NCI-H1417 treated with DMSO at 0.1 percent for 48 hours (cell line): Measurements from ENCODE around the gene PLCH1.
A peak's percentile ranks its signal among the peaks of the same experiment; 100 is the strongest.

ENCODE experiments used
- DNase-seq: peaks from one replicate; lab custom pipeline; 2025; lab: John Stamatoyannopoulos, UW

The PLCH1 gene

DNA sequence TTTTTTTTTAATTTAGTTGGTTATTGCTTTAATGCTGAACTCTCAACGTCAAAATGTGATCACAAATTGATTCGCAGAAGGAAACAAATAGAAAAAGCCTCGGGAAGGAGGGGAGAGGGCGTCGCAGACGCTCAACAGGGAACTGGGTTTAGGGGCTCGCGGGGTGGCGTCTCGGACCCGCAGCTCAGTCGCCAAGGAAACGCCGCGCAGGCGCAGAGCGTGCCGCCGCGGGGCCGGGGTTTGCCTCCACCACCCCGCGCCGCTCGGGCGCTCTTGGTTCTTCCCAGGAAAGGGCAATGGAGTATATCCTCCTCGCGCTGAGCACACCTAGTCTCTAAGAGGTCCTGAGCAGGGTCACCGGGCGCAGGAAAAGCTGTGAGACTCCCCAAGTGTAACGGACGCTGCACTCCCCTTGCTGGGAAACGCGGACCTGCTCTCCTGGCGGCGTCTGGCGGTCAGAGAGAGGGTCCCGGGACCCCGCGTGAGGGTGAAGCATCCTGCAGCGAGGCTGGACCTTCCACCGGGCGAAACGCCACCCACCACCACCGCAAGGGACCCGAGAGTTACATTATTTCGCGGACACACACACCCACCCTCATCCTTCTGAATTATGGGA is 753 bp downstream of the PLCH1 start:
- DNase-seq, result peak; percentile 22

DNA sequence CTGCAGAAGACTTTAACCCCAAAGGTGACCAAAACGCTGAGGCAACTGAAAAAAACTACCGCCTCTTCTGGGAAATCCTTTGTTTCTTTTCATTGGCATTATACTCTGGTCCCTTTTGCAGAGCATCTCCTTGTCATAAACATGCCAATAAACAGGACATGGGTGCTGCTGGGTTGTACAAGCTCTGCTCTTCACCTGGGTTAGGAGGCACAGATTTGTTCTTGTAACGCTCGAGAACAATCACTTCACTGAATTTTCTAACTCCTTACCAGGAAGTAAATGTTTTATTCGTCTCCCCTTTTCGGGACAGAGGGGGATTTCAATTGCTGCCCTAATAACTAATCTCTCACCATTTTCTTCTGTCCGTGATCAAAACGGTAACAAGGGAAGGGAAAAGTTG is 1.3 kb downstream of the PLCH1 start:
- no peak for DNase-seq

DNA sequence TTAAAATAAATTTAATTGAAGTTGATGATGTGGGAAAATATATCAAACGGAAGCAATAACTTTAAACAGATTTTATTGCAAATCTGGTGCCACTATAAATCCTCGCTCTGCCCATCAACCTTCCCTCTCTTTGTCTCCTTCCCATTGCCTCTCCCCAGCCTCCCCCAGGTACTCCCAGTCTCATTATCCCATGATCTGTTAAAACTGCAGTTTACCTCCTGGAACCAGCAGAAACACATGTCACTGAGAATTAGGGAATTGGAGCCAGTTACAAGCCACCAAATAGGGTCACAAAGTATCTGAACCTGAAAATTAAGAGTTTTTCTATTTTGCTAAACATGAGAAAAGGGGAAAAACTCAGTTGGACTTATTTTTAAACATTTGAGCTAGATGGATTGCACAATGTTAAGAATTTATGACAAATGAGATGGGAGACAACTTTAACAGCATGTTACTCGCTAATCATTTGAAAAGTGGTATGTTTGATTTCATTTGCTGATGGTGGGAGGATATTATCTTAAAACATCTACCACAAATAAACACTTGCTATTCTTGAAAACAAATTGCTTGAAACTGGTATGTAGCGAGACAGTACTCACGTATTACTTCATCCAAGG is 2.4 kb downstream of the PLCH1 start:
- no peak for DNase-seq

DNA sequence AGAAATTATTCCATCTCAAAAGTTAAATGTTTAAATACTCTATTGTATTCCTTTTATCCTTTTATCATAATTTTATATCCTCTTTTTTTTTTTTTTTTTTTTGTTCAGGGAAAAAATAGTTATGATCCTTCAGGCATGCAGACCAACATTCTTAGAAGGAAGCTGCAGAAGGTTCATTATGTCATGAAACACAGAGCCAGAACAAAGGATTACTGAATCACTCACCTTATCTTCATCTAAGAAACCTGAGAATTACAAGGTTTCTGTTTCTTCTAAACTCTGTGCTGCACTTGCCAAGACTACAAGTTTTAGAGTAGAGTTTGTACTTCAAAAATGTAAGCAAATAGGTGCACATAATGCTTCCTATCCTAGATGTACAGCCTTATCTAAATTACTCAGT is 3.3 kb downstream of the PLCH1 start:
- DNase-seq, result no peak

DNA sequence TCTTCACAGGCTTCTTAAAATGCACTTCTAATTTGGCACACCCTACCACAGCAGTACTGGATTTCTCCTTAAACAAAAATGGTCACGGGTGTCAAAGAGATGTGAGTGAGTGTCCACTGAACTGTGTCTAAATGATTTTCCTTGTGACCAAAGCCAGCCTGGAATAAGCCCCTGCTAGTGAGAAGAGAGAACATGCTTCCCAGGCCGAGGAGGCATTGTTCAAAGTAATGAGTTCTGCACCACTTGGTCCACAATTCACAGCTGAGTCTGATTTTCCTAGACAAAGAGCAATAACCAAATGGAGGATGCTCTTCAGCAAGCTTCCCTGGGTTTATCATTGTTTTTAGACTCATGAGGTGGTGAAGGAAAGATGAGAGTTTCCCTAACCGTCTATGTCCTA is 3.8 kb downstream of the PLCH1 start:
- DNase-seq, result no peak

DNA sequence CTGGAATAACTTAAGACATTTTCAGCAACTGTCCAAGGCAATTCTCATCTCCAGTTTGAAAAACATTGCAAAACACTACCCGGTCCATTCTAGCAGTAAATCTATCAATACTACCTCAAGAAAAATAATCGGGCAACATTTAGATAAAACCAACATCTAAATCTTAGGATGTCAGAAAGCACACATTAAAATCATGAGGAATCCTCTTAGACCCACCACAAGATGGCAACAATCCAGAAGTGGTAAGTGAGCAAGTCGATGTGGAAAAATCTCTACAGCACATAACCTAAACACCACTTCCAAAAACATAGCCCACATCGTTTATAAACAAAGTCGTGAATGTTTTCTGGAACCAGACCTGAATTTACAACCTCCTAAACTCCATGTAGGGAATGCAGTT is 5.7 kb downstream of the PLCH1 start:
- DNase-seq, result no peak

DNA sequence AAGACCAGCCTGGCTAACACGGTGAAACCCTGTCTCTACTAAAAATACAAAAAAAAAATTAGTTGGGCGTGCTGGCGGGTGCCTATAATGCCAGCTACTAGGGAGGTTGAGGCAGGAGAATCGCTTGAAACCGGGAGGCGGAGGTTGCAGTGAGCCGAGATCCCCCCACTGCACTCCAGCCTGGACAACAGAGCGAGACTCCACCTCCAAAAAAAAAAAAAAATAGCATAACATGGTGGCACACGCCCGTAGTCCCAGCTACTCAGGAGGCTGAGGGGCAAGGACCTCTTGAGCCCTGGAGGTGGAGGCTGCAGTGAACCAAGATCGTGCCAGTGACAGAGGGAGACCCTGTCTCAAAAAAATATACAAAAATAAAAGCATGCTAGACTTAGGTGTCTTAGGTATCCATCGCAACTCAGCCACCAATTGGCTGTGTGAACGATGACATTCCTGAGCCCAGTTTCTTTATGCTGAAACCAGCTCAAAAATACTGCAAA is 6.2 kb downstream of the PLCH1 start:
- DNase-seq, result no peak

DNA sequence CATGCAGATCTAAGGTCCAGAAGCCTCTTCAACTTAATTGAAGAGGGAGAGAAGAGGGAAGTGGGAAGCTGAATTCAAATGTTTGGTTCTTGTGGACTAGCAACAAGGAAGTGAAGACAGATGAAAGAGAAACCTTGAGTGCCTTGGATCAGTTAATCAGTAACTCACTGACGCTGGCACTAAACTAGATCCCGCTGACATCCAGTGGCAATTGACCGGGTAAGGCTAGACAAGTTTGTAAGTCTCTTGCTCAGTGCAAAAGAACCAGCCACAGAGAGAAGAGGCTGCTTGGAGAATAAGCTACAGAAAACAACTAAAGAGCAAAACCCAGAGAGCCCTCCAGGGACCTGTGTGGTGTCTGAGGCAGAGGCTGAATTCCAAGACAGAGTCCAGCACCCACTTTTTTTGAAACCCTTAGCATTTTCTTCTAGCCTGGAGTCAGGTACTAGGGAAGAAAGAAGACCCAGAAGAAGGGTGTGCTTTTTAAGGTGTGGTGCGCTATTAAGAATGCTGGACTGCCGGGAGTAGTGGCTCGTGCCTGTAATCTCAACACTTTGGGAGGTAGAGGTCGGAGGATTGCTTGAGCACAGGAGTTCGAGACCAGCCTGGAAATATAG is 6.9 kb downstream of the PLCH1 start:
- DNase-seq, result no peak

DNA sequence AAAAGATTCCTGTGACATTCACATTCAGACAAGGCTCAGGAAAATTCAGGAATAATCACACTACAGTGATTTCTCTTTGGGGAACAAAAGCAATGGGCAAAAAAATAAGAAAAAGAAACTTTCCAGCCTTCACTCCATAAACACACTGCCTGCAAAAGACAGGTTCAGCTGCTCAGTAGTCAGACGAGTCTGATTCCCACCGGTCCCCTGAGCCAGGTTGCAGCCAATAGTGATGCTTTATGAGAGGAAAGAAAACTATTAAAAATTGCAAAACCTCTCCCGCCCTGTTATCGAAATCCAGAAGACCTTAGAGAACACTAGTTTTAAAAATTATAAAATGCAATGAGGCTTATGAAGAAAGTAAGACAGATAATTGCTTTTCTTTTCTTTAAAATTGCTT is 8.5 kb downstream of the PLCH1 start:
- DNase-seq, result no peak

DNA sequence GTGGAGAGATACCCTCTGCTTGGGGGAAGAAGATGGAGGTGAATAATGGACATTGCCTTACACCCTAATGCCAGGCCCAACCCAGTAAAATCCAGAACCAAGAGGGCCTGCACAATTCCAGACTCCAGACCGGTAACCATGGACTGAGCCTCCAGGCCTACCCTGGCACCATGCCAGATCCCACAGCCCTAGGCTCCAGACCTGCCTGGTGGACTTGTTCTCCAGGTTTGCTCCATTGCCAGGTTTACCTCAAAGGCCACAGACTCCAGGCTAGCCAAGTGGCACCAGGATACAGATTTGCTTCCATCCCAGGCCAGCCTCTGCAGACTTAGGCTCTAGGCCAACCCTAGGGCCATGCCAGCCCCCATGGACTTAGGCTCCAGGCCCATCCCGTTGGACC is 14.0 kb downstream of the PLCH1 start:
- DNase-seq, result no peak

DNA sequence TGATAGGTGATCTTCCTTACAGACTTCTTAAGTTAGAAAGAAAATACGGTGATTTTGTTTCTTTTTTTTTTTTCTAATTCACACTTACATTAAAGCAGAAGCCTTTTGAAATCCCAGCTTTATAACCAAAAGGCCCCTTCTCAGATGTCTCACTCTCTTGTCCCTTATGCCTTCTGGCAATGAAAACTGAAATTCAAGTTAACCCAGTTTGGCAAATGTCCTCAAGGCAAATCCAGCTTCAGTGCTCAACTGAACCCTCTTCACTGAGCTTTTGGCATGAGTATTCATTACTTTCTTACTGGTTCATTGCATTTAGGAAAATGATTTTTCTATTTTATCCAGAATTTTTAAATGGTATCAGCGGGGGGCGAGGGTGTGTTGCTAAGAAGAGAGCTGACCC is 17.0 kb downstream of the PLCH1 start:
- no peak for DNase-seq

DNA sequence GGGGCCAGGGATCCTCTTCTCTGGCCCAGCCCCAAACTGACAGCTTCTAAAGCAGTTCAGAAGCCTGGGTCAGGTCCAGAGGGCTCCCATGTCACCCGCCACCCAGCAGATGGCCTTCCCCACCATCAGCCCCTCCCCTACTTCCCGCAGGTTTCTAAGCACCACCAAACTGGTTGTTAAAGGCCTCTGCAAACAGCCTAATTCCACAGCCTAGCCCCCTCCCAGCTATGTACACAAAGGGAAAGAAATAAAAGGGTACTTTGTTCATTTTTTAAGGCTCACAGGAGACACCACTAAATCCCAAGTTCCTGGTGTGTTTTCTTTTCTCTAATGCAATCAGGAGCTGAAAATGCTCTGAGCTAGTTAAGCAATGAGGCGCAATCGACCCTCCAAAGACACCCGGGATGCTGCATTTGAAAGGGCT is 30.6 kb downstream of the PLCH1 start:
- peak; percentile 36 for DNase-seq

DNA sequence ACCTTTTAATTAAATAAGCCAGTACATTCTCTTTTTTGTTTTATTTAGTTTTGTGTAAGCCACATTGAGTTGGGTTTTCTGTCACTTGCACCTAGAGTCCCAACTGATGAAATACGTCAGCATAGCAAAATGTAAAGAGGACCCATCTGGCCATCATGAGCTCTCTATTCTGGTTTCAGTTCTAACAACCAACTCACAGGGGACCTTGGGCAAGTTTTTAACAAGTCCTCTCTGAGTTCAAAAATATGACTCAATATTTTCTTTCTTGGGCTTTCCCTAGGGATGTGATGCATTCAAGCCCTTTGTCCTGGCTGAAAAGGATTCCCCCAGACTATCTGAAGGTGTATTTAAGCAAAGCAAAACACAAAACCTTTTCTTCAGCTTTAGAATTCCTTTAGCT is 32.9 kb downstream of the PLCH1 start:
- DNase-seq, result no peak

DNA sequence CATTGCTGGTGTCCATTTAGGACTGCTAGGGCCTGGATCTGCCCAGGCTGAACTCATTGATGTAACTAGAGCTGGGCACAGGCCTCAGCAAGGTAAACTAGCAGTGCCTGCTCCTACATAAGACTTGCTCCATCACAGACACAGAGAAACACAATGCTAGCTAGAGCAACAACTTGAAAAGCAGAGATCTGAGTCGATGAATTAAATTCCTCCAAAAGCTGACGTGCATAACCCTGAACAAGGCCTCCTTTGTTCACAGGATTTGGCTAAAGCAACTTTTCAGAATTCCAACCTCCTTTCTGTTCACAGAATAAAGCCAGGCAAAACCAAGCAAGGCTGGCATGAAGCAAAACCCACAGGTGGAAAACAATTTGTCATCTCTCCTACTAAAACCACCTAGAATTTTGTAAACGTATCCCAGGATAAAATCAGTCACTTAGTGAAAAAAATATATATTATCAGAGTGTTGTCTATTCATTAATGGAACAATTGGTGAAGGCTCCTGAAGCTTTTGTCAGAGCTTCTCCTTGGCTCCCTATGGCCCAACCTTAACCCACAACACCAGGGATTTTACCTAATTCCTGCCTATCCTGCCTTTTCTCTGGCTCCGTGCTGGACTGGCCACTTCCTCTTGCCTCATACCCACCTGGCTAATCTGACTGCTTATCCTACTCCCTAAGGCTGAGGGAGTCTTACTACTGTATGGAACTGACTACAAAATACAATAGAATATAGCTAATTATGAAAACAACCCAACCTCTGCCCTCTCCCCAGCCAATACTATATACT is 39.9 kb downstream of the PLCH1 start:
- DNase-seq, result no peak

DNA sequence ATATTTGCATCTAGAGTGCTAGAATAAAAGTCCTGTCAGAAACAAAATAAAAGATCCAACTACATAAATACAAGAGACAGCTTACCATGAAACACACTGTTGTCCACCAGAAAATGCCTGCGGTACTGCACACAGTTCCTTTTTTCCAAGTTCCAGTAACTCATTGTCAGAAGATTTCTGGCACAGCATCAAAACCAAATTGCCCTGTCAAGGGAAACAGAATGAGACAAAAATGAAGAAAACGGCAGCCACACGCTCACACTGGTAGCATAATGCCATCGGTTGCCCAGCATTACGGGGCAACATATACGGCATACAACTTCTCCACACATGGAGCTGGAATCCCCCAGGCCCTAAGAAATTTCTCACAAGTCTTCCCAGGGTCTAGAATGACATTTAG is 40.8 kb downstream of the PLCH1 start:
- no peak for DNase-seq

DNA sequence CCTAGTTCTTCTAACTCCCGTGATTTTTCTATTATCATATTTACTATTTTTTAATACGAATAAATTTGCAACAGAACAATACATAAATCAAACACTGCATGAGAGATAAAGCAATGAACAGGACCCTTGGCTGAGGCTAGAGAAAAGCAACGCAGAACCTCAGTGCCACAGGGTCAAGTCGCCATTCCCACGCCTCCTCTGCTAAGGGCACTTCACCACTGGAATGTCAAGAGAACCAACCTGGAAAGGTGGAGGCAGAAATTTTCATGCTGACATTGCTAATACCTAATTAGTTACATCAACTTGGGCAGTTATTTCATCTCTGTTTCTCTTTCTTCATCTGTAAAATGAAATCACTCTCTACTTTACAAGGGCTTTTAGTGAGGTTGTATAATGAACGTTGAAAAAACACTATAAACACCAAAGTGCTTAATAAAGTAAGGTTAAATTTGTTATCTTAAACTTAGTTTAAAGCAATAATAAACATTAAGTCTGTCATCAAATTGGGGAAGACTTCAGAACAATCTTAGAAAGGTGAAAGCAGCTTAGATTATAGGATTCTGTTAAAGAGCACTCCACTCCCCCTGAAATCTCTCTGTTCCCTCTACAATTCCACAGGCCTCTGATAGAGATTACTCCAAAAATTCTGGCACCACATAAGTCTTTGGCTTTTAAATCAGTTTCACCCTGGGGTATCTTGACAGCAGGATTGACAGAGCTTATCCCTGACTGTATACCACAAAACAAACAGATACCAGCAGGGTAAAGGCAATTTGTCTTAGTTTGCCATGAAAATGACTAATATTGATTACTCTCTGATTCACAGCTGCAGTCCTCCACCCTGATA is 41.9 kb downstream of the PLCH1 start:
- no peak for DNase-seq

DNA sequence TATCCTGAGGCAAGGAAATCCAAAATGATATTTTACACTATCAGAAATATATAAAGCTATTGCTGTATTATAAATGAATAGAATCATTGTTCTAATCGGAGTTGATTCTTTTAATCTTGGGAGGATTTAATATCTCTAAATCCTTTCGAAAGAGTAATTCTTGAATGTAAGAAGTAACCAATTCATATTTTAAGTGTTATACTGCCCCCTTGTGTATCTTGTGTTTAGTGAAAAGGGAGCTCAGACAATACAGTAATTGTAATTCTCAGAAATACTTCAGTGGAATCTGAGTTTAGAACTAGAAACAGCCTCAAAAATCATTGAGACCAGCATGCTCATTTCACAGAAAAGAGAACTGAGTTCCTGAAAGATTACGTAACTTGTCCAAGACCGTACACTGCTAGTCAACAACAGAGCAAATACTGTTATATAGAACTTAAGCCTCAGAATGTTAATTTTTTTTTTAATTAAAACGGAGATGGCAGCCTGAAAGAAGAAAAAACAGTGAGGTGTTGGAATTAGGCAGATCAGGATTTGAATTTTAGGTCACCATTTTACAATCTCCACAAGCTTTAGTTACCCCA is 42.9 kb downstream of the PLCH1 start:
- peak; percentile 51 for DNase-seq

DNA sequence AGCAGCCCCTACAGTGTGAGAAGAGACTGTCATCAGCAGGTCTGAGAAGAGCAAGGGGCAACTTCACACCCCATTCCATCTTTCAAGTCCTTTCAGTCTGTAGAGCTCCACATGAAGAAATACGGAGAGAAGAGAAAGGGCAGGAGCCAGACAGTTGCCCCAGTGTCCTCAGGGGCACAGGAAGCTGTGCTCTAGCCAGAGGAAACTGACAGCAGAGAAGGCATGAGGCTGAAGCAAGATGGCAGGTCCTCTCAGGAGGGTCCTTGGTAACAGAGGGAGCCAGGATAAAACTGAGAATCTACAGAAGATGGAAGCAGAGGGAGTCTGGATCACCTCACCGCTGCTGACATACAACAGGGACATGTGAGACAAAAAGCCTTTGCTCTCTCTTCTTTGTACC is 47.3 kb downstream of the PLCH1 start:
- no peak for DNase-seq

DNA sequence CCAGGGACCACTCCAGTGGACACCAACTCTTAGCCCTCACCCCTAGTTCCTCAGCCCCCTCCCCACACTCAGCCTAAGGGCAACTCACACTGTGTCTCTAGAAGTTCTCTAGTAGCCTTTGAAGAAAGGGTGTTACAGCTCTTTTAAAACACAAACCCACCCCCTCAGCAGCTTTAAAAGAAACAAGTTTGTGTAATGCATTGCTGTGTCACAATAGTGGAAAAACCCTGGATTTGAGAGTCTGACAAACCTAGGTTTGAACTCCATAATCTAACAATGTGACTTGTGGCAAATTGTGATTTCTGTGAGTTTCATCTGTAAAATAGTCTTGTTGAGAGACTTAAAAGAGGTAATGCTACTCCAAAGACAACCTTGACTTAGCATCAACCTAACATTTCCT is 54.0 kb downstream of the PLCH1 start:
- no peak for DNase-seq

DNA sequence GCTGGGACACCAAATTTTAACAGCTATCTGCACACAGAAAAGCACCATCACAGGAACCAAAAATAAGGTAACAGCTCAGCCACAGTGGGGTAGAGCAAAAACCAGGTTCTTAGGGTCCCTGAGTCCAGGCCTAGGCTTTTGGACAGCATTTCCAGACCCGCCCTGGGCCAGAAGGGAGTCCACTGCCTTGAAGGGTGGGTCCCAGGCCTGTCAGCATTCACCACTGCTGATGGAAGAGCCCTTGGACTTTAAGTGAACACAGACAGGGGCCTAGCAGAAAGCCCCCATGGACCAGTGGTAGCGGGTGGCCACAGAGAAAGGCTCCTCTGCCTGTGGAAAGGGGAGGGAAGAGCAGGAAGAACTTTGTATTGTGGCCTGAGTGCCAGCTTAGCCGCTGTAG is 56.4 kb downstream of the PLCH1 start:
- DNase-seq, result no peak

DNA sequence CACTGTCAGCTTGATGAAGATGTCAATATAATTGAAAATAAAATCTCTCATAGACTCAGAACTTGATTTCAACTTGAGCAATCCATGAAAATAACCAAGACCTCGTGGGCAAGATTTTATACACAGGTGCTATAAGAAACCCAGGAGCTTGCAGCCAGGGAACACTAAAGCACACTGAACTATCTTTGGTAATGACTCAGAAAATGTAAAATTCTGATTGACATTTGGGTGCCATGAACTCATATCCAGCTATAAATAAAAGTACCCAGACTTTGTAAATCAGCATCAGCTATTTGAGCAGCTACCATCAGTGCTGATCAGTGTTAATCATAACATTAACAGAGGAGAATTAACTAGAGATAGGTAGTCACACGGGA is 61.5 kb downstream of the PLCH1 start:
- DNase-seq, result no peak
